ENCODE data around the gene ARL11. TPM values are rescaled to one million over a fixed set of nuclear protein-coding genes. Genes with fewer than 3 reads are reported as not detected.

Gene ARL11
- total RNA-seq, 4 donors from 2014 or later, result 1.2 to 5.0 (median 3.6) TPM

DNA sequence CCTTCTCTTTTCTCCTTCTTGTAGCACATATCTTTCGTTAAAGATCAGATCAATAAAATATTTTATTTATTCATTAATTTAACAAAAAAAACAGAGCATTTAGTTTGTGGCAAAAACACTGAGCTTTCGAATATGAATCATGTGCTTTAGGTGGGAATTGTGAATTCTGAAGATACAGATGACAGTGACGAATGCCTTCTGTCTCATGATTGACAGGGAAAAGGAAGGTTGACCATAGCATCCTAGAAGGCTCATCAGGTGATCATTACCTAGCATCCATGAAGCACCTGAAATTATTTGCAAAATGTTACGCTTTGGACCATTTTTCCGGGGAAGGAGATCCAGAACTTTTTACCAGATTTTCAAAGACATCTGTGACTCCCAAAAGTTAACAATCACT lies 3.8 kb downstream of the ARL11 start:
- H3K4me1 ChIP-seq, result no peaks in the 10 kb centered on the region
- H3K27me3 ChIP-seq, result no peaks in the 10 kb centered on the region
- TF ChIP-seq CTCF (IDR thresholded peaks at IDR 0.05) (no peak), POLR2A (IDR thresholded peaks at IDR 0.05) (no peak)
- no peaks in the 10 kb centered on the region for H3K36me3 ChIP-seq
- no peak for DNase-seq
- no peak overlapping the region for H3K4me3 ChIP-seq
- H3K27ac ChIP-seq, result no peak overlapping the region
- no peaks in the 10 kb centered on the region for H3K9me3 ChIP-seq

DNA sequence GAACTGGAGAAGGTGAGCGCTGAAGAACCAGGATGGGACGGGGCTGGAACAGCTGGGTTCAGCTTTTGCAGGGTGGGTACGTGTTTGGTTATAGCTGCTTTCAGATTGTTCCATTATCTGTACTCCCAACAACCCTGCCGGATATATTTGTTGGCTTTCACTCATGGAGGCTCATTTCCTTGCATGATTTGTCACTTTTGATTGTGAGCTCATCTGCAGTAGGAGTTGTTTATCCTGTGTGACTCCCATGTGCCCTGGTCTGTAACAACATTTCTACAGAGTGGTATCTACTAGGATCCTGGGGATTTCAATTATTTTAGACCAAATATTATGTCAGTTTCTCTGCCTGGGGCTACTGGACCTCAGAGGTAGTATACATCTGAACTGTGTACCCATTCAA lies 5.4 kb downstream of the ARL11 start:
- Histone ChIP-seq H3K4me3 (no peak overlapping the region), H3K27ac (no peak overlapping the region), H3K36me3 (no peaks in the 10 kb centered on the region), H3K27me3 (no peaks in the 10 kb centered on the region), H3K9me3 (no peaks in the 10 kb centered on the region), H3K4me1 (no peaks in the 10 kb centered on the region)
- TF ChIP-seq CTCF (IDR thresholded peaks at IDR 0.05) (no peak), POLR2A (IDR thresholded peaks at IDR 0.05) (no peak)
- DNase-seq, result no peak

DNA sequence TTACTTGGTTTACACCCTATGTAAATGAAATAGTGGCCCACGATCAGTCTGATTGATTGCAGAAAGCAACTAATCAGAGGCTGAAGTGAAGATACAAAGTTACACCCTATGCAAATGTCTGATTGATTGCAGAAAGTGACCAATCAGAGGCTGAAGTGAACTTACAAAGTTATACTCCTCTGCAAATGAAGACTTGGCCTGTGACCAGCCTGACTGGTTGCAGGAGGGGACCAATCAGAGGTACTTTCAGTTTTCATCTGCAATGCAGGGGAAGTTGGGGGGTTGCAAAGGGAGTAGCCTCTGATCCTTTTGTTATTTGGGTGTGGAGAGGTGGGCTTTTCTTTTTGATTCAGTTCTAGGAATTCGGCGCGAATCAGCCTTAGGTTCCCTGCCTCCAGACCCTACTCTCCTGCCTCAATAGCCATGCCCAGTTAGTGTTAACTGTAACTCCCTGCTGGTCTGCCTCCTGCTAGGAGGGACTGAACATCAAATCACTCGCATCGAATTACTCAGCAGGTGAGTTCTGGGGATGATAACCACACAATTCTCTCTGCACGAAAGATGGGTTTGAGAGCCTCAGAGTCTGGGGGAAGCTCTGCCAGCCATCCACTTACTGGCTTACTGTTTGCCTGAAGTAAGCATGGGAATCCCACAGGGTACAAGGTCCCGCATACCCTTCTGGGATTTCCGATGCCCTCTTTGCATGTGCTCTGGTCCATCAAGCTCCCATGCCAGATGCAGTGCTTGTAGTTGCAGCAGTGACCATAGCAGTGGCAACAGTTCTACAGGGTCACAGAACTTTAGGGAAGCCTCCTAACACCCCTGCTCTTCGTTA lies 7.5 kb downstream of the ARL11 start:
- peak overlapping the region in 2 of 4 donors; percentile 16 to 24 for H3K4me3 ChIP-seq
- H3K27me3 ChIP-seq, result no peaks in the 10 kb centered on the region
- no peaks in the 10 kb centered on the region for H3K9me3 ChIP-seq
- DNase-seq, result peak in 1 of 3 donors; percentile 26
- peak overlapping the region in 1 of 4 donors; percentile 20 for H3K27ac ChIP-seq
- no peaks in the 10 kb centered on the region for H3K4me1 ChIP-seq
- no peaks in the 10 kb centered on the region for H3K36me3 ChIP-seq
- TF ChIP-seq CTCF (IDR thresholded peaks at IDR 0.05) (no peak), POLR2A (IDR thresholded peaks at IDR 0.05) (no peak)

- no peaks in the 10 kb centered on the region for H3K27me3 ChIP-seq
- no peak for DNase-seq
- TF ChIP-seq CTCF (IDR thresholded peaks at IDR 0.05) (no peak), POLR2A (IDR thresholded peaks at IDR 0.05) (no peak)
These were observed 8.4 kb downstream of the ARL11 start for GRCh38 chr13:49636705-49637104.

GRCh38 chr13:49638030-49638743 lies 9.9 kb downstream of the ARL11 start:
- no peaks in the 10 kb centered on the region for H3K36me3 ChIP-seq
- no peak overlapping the region for H3K27ac ChIP-seq
- H3K27me3 ChIP-seq, result no peaks in the 10 kb centered on the region
- no peak overlapping the region for H3K4me3 ChIP-seq
- TF ChIP-seq POLR2A (IDR thresholded peaks at IDR 0.05) (no peak), CTCF (IDR thresholded peaks at IDR 0.05) (no peak)
- no peak for DNase-seq
- H3K9me3 ChIP-seq, result no peaks in the 10 kb centered on the region
- H3K4me1 ChIP-seq, result no peaks in the 10 kb centered on the region

More at GRCh38 chr13:49636705-49637104, 8.4 kb downstream of the ARL11 start:
- no peaks in the 10 kb centered on the region for H3K9me3 ChIP-seq
- no peaks in the 10 kb centered on the region for H3K4me1 ChIP-seq
- H3K4me3 ChIP-seq, result no peak overlapping the region
- H3K36me3 ChIP-seq, result no peaks in the 10 kb centered on the region
- H3K27ac ChIP-seq, result no peak overlapping the region

Data from Peyer's patch (tissue), 4 donors.